IMR-90 (cell line): ENCODE measurements around the gene MTREX. TPM values are rescaled to one million over a fixed set of nuclear protein-coding genes. Genes with fewer than 3 reads are reported as not detected.
A peak's percentile ranks its signal among the peaks of the same experiment; 100 is the strongest.

Experiments
- ATAC-seq: fragments of 200-7000 bp; cut with Tn5 transposase; 2 replicates; pipeline ENCODE4 v1.9.1; 2020; ENCODE audit warnings: low read depth, mild to moderate bottlenecking, moderate library complexity
- BruUV-seq: library from RNA; stranded (reverse); fragments of 400-500 nt; replicated peaks from 2 replicates; lab custom pipeline; 2021; lab: Mats Ljungman, UMichigan
- CTCF ChIA-PET: fragments of 300-600 bp; formaldehyde crosslinking; extraction: SDS; loops from one replicate; lab custom pipeline; 2021; ENCODE audit warnings: antibody characterized with exemption; lab: Yijun Ruan, JAX
- POLR2A ChIA-PET: fragments of 300-600 bp; sonication (Branson Sonifier 250); formaldehyde crosslinking; loops from one replicate; lab custom pipeline; 2022; ENCODE audit warnings: antibody characterized with exemption; ENCODE audit not compliant: unreplicated experiment; lab: Charles Lee
- DNase-seq: peaks from one replicate; pipeline ENCODE4 v3.0.0; 2013
- H2AFZ ChIP-seq: replicated peaks from 2 replicates; pipeline ENCODE3; 2013; ENCODE audit warnings: low read length, mild to moderate bottlenecking; ENCODE audit not compliant: poor library complexity
- H2AK5ac ChIP-seq: 2 replicates; pipeline ENCODE4 v1.6.1; 2013; ENCODE audit warnings: low read depth, low read length, inconsistent platforms
- H2AK9ac ChIP-seq: replicated peaks from 2 replicates; pipeline ENCODE3; 2013; ENCODE audit warnings: mild to moderate bottlenecking, low read depth, low read length, moderate library complexity; ENCODE audit not compliant: poor library complexity
- H2BK120ac ChIP-seq: 2 replicates; pipeline ENCODE4 v1.6.1; 2013; ENCODE audit warnings: low read depth, low read length, inconsistent platforms
- H2BK15ac ChIP-seq: 3 replicates; pipeline ENCODE4 v1.6.1; 2013; ENCODE audit warnings: low read depth, low read length, inconsistent platforms
- H2BK20ac ChIP-seq: 2 replicates; pipeline ENCODE4 v1.6.1; 2013; ENCODE audit warnings: low read depth, mild to moderate bottlenecking, inconsistent platforms, low read length, moderate library complexity
- H2BK5ac ChIP-seq: 2 replicates; pipeline ENCODE4 v1.6.1; 2013; ENCODE audit warnings: mild to moderate bottlenecking, low read depth, low read length, inconsistent platforms; ENCODE audit not compliant: poor library complexity, severe bottlenecking
- H3K14ac ChIP-seq: replicated peaks from 2 replicates; pipeline ENCODE4 v1.6.1; 2013; ENCODE audit warnings: low read depth, low read length, inconsistent platforms
- H3K18ac ChIP-seq: 2 replicates; pipeline ENCODE4 v1.6.1; 2013; ENCODE audit warnings: low read depth, low read length, control low read depth
- H3K23ac ChIP-seq: 2 replicates; pipeline ENCODE4 v1.6.1; 2013; ENCODE audit warnings: low read depth, low read length, inconsistent platforms
- H3K27ac ChIP-seq: 2 replicates; pipeline ENCODE4 v1.5.1; 2013; ENCODE audit warnings: mild to moderate bottlenecking, control low read depth, low read length; ENCODE audit not compliant: insufficient read depth
- H3K27me3 ChIP-seq: 2 replicates; pipeline ENCODE4 v1.6.1; 2013; ENCODE audit warnings: low read length; ENCODE audit not compliant: control insufficient read depth, insufficient read depth
- H3K36me3 ChIP-seq: 2 replicates; pipeline ENCODE4 v1.6.1; 2013; ENCODE audit warnings: low read length, mixed read lengths; ENCODE audit not compliant: control insufficient read depth, insufficient read depth
- H3K4ac ChIP-seq: 2 replicates; pipeline ENCODE4 v1.6.1; 2013; ENCODE audit warnings: low read depth, low read length, inconsistent platforms
- H3K4me1 ChIP-seq: 2 replicates; pipeline ENCODE4 v1.6.1; 2013; ENCODE audit warnings: low read length, mixed read lengths; ENCODE audit not compliant: control insufficient read depth, insufficient read depth
- H3K4me2 ChIP-seq: 2 replicates; pipeline ENCODE4 v1.6.1; 2013; ENCODE audit warnings: low read depth, mild to moderate bottlenecking, control low read depth, low read length, moderate library complexity
- H3K4me3 ChIP-seq: 2 replicates; pipeline ENCODE4 v1.5.1; 2013; ENCODE audit warnings: low read depth, mild to moderate bottlenecking, control low read depth, low read length, moderate library complexity; ENCODE audit not compliant: insufficient read depth
- H3K56ac ChIP-seq: 2 replicates; pipeline ENCODE4 v1.6.1; 2013; ENCODE audit warnings: low read length, inconsistent platforms; ENCODE audit not compliant: insufficient read depth; ENCODE audit errors: extremely low read depth
- H3K79me1 ChIP-seq, 2 experiments: 2 replicates each; pipeline ENCODE4 v1.6.1; 2013; ENCODE audit warnings: low read length in 2 of 2, inconsistent platforms in 1 of 2, low read depth in 1 of 2
- H3K9ac ChIP-seq: 2 replicates; pipeline ENCODE4 v1.6.1; 2013; ENCODE audit warnings: low read depth, low read length, control low read depth
- H3K9me1 ChIP-seq: 2 replicates; pipeline ENCODE4 v1.6.1; 2013; ENCODE audit warnings: low read length, inconsistent platforms; ENCODE audit not compliant: insufficient read depth
- H3K9me3 ChIP-seq: 2 replicates; pipeline ENCODE4 v1.6.1; 2013; ENCODE audit warnings: low read length; ENCODE audit not compliant: control insufficient read depth, insufficient read depth
- H4K20me1 ChIP-seq: 2 replicates; pipeline ENCODE4 v1.6.1; 2013; ENCODE audit warnings: low read length, inconsistent platforms; ENCODE audit not compliant: insufficient read depth
- H4K5ac ChIP-seq: 2 replicates; pipeline ENCODE4 v1.6.1; 2013; ENCODE audit warnings: mild to moderate bottlenecking, low read depth, low read length, control low read depth
- H4K8ac ChIP-seq, 2 experiments: 2 replicates each; pipeline ENCODE4 v1.6.1; 2013; ENCODE audit warnings: low read depth in 2 of 2, low read length in 2 of 2, control low read depth in 1 of 2, inconsistent platforms in 1 of 2
- H4K91ac ChIP-seq: 2 replicates; pipeline ENCODE4 v1.6.1; 2013; ENCODE audit warnings: low read depth, low read length, inconsistent platforms; ENCODE audit not compliant: insufficient read depth
- CTCF ChIP-seq: conservative IDR thresholded peaks from 2 replicates; pipeline ENCODE4 v1.5.1; 2012; ENCODE audit warnings: mild to moderate bottlenecking, low read depth, low read length, improper control_type of control experiment
- MXI1 ChIP-seq: IDR thresholded peaks from 2 replicates; pipeline ENCODE4 v1.6.1; 2012; ENCODE audit warnings: low read depth, mild to moderate bottlenecking, low read length, moderate library complexity, borderline replicate concordance
- RAD21 ChIP-seq: IDR thresholded peaks from 2 replicates; pipeline ENCODE4 v1.6.1; 2012; ENCODE audit warnings: low read length, improper control_type of control experiment
- SMC3 ChIP-seq: fragments of 150-350 bp; IDR thresholded peaks from 2 replicates; pipeline ENCODE4 v1.6.1; 2016; ENCODE audit warnings: low read depth, mild to moderate bottlenecking, antibody characterized with exemption, low read length, moderate library complexity
- WGBS, 2 experiments: methylation state at CpG; one replicate each; pipeline versions ENCODE4 v1.1.5 to v1.1.7; 2013; ENCODE audit warnings: missing lambda C conversion rate in 2 of 2; ENCODE audit not compliant: insufficient read length in 1 of 2; ENCODE audit errors: extremely low coverage in 2 of 2; 5-methylcytosine and 5-hydroxymethylcytosine counted together
- dilution Hi-C: fragments of 300-500 bp; cut with HindIII; formaldehyde crosslinking; loops from one replicate; pipeline ENCODE4 v1.14.3; 2018; ENCODE audit warnings: low sequenced_read_pairs; ENCODE audit not compliant: unreplicated experiment
- in situ Hi-C: fragments of 300-500 bp; cut with MboI; formaldehyde crosslinking; loops from 3 replicates; pipeline ENCODE4 v1.14.3; 2019; ENCODE audit warnings: low sequenced_read_pairs, inconsistent platforms, mixed read lengths
- intact Hi-C: fragments of 100-400 bp; cut with micrococcal nuclease; formaldehyde crosslinking; loops from 2 replicates; pipeline ENCODE4 v1.10.0; 2022
- polyA plus RNA-seq, 3 experiments: library from polyadenylated mRNA; depleted of rRNA; stranded (reverse); fragments of >200 nt; gene quantifications; 2 replicates each; pipeline ENCODE4 v1.2.3, GENCODE V29; 2012; ENCODE audit warnings: low replicate concordance in 1 of 3
- total RNA-seq: library from RNA; depleted of rRNA; stranded (reverse); fragments of >200 nt; gene quantifications from 2 replicates; pipeline ENCODE4 v1.2.3, GENCODE V29; 2012

MTREX gene
- total and polyA plus RNA-seq, 2 of the 4 experiments (the other 2 are of a cell fraction): 22.1 to 33.2 TPM

GRCh38 chr5:55407059-55407684, 99.4 kb downstream of the MTREX start:
- H3K4me3 ChIP-seq: no peak overlapping the region
- H3K9me1 ChIP-seq: no peaks in the 10 kb centered on the region
- no peaks in the 10 kb centered on the region for H3K9me3 ChIP-seq
- intact Hi-C loops (loop anchor here (1.0 to 5.0 kb wide), 3 partner anchors 128 to 515 kb away; partner anchors contain the start of gene PLPP1), dilution Hi-C loops (no loop called here), in situ Hi-C loops (no loop called here)
- DNase-seq (peak; percentile 64), ATAC-seq (peak; percentile 87)
- no TSS peak for BruUV-seq
- no peak overlapping the region for H2AFZ ChIP-seq
- 0 out of 2 replicates have a peak, but pooled peaks cover 2% of the 10 kb centered on the region for H3K4me1 ChIP-seq
- no peak overlapping the region for H4K91ac ChIP-seq
- peak; percentile 85 for TF ChIP-seq RAD21
- TF ChIP-seq SMC3: peak; percentile 85
- TF ChIP-seq MXI1: no peak
- TF ChIP-seq CTCF: peak; percentile 79
- H3K23ac ChIP-seq: no peak overlapping the region
- no peak overlapping the region for H2BK5ac ChIP-seq
- ChIA-PET CTCF (interaction anchor here (1.0 kb wide), 1 partner anchor 8 kb away, joined by 4 read pairs; no protein-coding TSS in a partner anchor), POLR2A (no interaction called here)
- peaks cover 17% of the 10 kb centered on the region for H3K36me3 ChIP-seq
- H4K20me1 ChIP-seq: no peaks in the 10 kb centered on the region
- H3K79me1 ChIP-seq: 0 out of 4 replicates have a peak, but pooled peaks cover 0 to 2% of the 10 kb centered on the region in 2 experiments
- no peak overlapping the region for H4K5ac ChIP-seq
- H3K27me3 ChIP-seq: no peaks in the 10 kb centered on the region
- H3K4ac ChIP-seq: no peak overlapping the region
- H3K18ac ChIP-seq: no peak overlapping the region
- H3K9ac ChIP-seq: no peak overlapping the region
- H2AK5ac ChIP-seq: no peak overlapping the region
- no peak overlapping the region for H2BK15ac ChIP-seq
- no peak overlapping the region for H4K8ac ChIP-seq
- H3K27ac ChIP-seq: no peak overlapping the region
- H2BK120ac ChIP-seq: no peak overlapping the region
- no peak overlapping the region for H3K56ac ChIP-seq
- no peak overlapping the region for H3K4me2 ChIP-seq
- no peak overlapping the region for H3K14ac ChIP-seq
- no peak overlapping the region for H2AK9ac ChIP-seq
- WGBS, 2 experiments: no CpG with 5 or more reads among the region's 1 CpG
- H2BK20ac ChIP-seq: no peak overlapping the region
